GM18520 (cell line): ENCODE measurements around the gene TNNI3.
"Not testable (repeated sequence)": the region's sequence is repeated elsewhere in the genome, so short reads cannot be mapped to it uniquely, and the experiment has no call there.

ENCODE experiments used
- ATAC-seq: cut with Tn5 transposase; IDR thresholded peaks from one replicate; pipeline ENCODE4 v1.9.1; 2021; ENCODE audit not compliant: unreplicated experiment

The TNNI3 gene

DNA sequence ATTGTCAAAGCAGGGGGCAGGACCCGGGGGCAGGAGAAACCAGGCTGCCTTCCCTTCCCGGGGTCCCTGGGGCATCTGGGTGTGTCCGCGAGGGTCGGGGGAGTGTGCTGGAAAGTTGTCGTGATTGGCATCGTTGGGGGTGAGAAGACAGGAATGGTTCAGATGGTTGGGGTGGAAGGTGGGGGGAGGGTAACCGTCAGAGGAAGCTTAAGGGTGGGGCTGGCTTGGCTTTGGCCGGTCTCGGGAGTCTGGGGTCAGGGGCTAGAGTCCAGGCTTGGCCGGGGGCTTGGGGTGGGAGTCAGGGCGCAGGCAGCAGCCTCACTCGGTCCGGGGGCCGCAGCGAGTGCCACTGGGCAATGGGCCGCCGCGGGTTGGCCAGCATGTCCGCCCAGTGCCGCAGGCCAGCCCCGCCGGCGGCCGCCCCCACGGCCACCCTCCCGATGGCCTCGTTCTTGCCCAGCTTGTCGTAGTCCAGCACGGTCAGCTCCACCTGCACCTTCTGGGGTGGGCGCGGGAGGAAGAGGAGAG is 15.7 kb upstream of the TNNI3 start:
- no peak for ATAC-seq

DNA sequence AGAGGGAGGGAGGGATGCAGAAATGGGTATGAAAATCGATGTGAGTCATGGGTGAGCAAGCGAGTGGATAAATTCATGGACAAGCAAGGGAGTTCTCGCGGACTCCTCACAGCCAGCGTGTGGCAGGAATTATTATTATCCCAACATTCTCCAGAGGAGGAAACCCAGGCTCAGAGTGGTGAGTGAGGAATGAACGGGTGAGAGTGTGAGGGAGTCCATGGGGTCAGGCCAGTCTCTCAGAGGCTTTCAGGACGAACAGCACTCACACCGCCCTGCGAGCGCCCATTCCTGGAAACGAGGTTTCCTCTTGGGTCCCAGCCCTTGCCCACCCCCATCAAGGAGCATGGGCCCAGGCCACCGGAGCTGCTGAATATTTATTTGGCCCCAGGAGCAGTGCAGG is 15.2 kb upstream of the TNNI3 start:
- ATAC-seq, result no peak

DNA sequence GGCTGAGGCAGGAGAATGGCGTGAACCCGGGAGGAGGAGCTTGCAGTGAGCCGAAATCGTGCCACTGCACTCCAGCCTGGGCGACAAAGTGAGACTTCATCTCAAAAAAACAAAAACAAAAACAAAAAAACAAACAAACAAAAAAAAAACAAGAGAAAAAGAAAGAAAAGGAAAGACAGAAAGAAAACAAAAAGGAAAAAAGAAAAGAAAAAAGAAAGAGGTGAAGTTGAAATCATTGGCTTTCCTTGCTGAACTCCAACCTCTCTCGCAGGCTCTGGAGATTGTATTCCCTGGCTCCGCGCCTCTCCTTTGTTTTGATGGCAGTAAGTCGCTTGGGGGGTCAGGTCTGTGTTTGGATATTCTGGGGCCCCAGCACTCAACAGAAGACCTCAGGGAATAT is 14.8 kb upstream of the TNNI3 start:
- ATAC-seq, result not testable (repeated sequence)

DNA sequence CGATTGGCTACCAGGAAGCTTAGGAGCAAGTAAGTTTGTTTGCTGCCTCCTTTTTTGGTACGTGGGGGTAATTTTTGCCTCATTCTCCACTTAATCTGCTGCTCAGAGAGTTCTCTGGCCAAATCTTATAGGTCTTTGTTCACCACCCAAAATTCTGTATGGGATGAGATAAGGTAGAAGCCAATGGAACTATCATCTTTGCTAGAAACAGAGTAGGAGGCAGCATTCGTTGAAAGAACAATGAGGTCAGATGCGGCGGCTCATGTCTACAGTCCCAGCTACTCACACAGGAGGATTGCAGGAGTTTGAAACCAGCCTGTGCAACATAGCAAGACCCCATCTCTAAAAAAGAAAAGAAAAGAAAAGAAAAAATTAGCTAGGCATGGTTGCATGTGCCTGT is 13.9 kb upstream of the TNNI3 start:
- no peak for ATAC-seq

DNA sequence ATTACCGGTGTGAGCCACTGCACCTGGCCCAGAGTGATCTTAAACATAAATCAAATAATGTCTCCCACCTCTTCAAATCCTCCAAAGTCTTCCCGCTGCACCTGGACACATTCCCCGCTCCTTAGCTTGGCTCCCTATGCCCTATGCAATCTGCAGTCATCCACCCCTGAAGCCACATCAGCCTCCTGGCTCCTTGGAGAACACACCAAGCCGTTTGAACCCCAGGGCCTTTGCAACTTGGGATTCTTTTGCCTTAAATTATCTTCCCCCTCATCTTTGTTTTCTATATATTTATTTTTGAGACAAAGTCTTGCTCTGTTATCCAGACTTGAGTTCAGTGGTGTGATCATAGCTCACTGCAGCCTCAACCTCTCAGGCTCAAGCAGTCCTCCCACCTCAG is 11.6 kb upstream of the TNNI3 start:
- ATAC-seq, result no peak

DNA sequence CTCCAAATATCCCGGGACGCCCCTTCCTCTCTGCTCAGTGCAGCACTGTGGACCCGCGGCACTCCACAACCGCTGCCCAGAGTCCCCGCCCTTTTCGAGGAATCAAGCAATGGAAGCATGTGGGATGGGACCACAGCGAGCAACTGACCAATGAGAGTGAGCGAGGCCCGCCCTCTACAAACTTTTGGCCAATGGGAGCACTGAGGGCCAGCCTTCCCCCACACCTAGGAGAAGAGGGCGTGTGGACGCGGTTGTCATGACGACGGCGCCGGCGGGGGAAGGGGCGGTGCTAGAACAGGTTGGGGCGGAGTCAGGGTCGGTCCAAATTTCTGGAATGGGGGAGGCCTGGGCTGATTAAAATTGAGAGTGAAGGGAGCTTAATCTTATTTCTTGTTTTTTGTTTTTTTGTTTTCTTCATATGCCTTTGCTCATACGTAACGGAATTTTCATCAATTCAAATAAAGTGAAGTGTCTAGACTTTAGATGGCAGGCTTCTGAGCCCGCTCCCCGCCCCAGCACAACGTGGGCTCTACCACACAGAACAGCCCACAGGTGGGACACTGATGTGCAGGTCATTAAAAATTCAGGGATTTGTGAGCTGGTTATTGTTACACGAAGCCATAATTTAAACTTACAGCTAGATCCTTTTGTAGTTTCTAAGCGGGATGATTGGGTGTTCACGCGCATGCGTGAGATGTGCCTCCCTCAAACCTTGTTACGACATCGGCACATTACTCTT is 9.2 kb upstream of the TNNI3 start, which contains the start of gene DNAAF3:
Gene DNAAF3, minus strand, starts transcription at position 84 of the 739 bp plus-strand sequence. CDS start 200 bp downstream, outside the sequence.
- ATAC-seq, result no peak

DNA sequence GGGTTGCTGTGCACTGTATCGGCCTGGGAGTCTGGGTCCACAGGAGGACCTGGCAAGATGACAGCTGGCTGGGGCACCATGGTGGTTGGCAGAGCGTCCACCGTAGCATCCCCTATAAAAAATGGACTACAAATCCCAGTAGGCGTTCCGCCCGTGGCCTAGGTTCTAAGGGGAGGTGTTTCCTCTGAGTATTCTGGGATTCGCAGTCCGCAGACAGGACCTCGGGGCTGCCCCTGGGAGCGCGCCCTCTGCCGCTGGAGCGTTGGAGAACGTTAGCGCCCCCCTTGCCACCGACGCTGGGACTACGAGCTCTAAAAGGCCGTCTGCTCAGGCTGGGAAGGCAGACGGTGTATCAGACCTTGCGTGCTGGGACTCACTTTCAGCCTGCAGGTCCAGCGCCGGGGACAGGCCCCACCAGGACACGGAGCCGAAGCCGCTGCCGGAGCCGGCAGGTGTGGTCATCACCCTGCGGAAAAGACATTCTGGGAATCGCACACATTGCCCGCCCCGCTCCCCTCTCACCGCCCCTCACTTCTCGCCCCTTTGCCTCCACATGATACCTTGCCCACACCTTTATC is 8.5 kb upstream of the TNNI3 start:
- ATAC-seq, result no peak

DNA sequence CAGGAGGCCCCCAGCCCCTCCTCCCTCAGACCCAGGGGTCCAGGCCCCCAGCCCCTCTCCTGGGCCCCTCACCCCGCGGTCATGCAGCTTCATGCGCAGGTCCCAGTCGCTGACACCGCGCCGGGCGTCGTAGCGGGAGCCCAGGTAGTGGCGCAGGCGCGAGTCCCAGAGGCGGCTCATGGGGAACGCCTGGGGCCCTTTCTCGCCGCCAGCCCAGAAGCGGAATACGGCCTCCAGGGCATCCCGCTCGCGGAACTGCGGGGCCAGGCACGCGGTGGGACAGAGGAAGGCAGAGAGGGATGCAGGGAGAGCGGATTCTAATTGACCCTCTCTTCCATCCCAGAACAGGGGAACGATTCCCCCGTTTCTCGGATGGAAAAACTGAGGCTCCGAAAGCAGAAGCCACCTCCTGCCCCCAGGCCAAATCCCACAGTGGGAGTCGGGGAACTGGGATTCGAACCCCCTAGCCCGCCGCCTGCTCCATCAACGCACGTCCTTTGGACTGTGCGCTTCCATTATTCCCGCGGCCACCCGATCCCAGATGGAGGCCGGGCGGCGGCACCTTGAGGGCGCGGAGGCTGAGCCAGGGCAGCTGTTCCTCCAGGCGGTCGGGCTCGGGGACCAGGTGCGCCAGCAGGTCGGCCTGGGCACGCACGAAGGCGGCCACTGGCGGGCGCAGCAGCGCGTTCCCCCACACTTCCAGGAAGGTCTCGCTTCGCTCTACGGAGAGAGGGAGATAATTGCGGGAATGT is 4.2 kb upstream of the TNNI3 start:
- no peak for ATAC-seq

DNA sequence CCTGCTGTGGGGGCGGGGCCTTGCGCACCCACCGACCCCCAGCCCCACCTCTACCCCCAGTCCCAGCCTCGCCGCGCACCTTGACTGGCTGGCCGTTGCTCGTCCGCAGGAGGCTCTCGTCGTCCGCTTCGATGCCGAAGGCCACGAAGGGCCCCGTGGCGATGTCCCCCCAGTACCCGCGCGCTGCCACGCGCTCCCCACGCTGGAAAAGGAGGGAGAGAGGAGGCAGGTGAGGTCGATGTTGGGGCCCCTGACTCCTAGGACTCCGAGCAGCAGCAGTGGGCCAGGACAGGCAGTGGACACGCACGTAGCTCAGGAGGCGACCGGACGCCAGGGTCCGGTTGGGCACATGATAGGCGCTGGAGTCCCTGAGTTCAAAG is 3.4 kb upstream of the TNNI3 start:
- no peak for ATAC-seq

DNA sequence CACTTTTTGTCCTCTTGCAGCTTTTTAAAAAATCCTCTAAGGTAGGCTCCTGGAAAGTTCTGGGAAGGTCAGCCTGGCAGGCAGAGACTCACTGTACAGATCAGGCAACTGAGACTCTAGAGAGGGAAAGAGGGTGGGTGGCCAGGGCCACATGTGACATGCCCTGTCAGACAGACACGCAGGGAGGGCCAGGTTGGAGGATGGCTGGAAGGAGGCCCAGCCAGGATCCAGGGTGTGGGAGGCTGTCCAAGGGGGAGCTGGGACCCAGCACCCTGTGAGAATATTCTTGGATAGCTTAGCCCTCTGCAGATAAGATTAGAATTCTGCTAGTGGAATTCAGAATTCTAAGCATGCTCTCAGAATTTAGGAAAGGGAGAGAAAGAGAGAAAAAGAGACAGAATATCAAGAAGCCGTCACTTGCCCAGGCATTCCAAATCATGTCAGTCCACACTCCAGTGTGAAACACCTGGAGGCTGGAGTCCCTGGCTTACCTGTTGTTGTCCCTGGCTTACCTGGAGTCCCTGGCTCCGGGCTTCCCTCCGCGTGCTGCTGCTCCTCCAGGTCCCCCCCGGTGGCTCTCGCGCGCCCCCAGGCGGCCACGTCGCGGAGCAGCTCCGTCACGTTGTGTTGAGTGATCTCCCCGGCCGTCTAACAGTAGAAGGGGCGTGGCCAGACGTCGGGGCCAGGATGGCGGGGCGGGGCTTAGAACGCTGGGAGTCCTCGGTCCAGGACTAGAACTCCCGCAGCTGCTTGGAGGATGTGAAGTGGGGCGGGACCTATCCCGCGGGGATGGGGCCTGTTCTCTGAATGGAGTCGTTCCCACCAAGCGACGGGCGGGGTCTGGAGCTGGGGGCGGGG is 2.8 kb upstream of the TNNI3 start:
- ATAC-seq, result no peak

DNA sequence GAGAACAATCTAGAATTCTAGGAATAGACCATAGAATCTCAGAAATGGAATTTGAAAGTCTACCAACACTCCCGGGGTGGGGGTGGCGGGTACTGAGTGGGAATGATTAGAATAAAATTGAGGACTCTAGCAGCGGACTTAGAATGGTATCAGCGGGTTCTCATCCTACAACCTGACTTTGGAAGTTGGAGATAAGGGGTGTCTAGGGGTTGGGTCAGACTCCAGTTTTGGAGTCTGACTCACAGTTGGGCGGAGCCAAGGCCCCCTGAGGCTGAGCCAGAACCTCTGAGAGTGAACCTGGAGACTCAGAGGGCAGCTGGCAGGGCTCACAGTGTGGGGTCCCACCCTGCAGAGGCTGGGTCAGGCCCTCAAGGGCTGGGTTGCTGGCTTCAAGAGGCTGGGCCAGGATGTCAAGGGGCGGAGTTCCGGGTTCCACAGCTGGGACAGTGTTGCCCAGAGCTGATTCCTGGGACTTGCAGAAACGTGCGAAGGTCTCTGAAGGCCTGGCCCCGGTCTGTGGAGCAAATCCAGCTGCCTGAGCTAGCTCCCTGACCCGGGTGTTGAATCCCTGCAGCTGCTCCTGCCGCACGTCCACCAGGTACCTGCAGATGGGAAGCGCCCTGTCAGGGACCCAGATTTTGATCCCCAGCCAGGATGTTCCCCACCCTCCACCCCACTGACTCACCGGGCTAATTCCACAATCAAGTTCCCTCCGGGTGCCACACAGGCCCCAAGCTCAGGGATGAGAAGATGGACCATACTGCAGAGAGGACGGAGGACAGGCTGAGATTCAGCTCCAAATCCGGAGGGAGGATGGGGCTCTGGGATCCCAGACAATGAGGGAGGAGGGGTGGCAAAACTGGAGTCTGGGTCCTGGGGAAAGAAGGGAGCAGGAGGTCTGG is 1.6 kb upstream of the TNNI3 start:
- ATAC-seq, result no peak

DNA sequence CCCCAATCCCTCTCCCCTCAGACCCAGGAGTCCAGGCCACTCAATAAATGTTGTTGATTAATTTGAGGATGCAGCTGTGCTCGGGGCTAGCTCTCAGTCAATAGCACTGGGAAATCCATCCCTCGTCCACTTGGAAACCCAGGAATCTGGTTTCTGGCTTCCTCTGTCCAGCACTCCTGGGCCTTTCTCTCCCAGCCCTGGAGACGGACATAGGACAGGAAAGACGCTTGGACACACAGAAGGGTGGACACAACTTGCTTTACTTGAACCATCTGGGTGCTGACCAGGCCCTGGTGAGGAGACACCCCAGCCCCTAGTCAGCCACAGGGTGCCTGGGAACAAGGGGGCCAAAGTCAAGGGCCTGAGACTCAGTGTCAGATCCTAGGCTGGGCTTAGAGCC is 891 bp upstream of the TNNI3 start:
- no peak for ATAC-seq

DNA sequence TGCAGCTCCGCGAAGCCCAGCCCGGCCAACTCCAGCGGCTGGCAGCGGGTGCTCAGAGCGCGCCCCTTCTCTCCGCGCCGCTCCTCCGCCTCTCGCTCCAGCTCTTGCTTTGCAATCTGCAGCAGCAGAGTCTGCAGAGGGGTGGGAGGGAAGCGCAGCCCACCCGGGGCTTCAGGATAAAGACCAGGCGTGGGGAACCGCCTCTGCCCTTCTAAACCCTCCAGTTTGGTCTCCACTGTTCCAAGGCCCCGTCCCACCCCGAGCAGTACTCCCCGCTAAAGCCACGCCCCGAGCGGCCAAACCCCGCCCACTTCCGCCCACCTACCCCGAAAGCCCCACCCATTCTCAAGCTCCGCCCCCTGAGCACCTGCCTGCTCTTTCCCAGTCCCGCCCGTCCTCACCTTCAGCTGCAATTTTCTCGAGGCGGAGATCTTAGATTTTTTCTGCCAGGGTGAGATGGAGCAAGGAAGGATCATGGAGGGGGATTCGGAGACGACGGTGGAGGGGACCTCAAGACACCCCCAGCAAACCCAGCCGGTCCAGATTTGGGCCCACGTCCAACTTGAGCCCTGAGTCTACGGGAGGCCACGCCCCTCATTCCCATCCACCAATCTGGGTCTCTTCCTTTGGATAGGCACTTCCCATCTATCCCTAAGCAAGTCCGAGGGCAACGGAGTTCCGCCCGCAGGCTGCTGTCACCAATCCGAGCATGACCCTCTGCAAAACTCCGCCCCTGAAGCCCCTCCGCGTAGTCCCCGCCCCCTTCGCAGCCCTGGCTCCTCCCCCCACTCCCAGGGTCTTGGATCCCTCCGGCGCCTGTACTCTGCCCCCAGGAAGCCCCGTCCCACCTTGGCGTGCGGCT is 1.1 kb downstream of the TNNI3 start:
- ATAC-seq, result no peak

DNA sequence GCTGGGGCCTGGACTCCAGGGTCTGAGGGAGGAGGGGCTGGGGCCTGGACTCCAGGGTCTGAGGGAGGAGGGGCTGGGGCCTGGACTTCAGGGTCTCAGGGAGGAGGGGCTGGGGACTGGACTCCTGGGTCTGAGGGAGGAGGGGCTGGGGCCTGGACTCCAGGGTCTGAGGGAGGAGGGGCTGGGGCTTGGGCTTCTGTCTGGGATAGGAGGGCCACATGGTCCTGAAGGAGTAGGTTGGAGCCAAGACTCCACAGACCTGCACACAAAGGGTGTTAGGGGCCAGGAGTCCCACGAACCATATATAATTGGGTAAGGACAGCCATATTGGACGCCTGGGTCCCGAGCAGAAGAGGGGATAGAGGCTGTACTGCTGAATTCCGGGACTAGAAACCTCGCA is 1.7 kb downstream of the TNNI3 start:
- not testable (repeated sequence) for ATAC-seq

DNA sequence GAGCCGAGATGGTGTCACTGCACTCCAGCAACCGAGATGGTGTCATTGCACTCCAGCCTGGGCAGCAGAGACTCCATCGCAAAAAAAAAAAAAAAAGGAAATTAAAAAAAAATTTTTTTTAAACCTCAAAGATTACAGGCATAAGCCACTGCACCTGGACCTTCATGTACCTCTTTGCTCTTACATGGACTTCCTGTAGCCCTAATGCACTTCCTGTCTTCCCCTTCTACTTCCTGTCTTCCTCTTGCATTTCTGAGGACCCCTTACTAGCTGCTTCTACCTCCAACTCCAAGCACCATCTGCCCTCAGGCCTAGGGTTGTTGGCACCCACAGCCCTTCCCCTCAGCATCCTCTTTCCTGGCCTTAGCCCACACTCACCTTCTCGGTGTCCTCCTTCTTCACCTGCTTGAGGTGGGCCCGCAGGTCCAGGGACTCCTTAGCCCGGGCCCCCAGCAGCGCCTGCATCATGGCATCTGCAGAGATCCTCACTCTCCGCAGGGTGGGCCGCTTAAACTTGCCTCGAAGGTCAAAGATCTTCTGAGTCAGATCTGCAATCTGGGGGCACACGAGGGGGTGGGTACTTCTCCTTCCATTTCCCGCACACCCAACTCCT is 3.8 kb downstream of the TNNI3 start:
- no peak for ATAC-seq

DNA sequence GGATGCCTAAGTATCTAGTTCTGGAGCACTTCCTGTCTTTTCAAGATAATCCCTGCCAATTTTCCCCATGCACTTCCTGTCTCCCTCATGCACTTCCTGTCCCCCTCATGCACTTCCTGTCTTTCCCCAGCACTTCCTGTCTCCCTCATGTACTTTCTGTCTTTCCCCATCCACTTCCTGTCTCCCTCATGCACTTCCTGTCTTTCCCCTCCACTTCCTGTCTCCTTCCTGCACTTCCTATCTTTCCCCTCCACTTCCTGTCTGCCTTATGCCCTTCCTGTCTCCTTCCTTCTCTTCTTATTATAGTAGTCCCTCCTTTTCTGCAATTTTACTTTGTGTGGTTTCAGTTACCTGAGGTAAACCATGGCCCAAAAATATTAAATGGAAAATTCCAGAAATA is 5.5 kb downstream of the TNNI3 start:
- ATAC-seq, result no peak

DNA sequence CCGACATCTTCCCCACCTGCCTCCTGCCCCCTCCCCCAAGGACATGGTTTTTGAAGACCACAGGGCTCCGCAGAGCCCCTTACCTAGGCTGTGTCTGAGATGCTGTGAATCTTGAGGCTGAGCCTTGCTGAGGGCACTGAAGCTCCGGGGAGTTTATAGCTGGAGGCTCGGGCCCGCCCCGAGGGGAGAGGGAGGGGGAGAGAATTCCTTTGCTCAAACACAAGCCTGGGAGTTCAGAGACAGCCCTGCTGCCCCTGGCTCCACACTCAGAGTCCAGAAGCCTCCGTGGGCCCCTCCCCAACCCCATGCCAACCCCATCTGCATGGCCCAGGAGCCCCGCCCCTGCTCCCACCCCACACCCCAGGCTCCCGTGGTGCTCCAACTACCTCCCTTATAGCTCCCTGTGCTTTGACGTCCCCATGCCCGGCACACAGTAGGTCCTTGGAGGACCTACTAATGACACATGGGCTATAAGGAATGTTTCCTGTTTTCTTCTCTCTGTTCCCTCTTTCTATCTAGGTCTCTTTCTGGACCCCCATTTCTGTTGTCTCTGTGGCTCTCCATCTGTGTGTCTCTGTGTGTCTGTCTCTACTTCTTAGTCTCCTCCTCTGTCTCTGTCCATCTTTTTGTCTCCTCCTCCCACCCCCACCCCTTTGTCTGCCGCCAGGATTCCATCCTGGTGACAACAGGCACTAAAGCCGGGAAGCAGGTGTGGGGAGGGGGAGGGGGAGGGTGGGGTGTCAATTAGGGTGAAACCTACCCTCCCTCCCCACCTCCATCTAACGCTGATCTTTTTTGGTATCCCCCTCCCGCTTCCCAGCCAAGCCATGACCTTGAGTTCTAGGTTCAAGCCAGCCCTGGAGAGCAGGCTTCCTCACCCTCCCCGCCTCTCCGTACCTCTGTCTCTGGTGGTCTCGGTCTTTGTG is 8.2 kb downstream of the TNNI3 start, which contains the start of gene TNNT1:
Gene TNNT1, minus strand, starts transcription at position 129 of the 926 bp plus-strand sequence. CDS start 2,049 bp downstream, outside the sequence.
- no peak for ATAC-seq
